Measurements from ENCODE around the gene DDX46.

- TF ChIP-seq EZH2 (IDR thresholded peaks at IDR 0.05; ENCODE audit: low read depth) = no peak
- TF ChIP-seq CTCF (conservative IDR thresholded peaks at IDR 0.05) = no peak
These were observed 58.4 kb downstream of the DDX46 start for GRCh38 chr5:134817006-134817405.
